OCI-LY7 (cell line): Measurements from ENCODE around the gene RPS6KB2. TPM values are rescaled to one million over a fixed set of nuclear protein-coding genes. Genes with fewer than 3 reads are reported as not detected.
A peak's percentile ranks its signal among the peaks of the same experiment; 100 is the strongest.

ENCODE experiments used
- BruUV-seq: library from RNA; stranded (reverse); fragments of 400-500 nt; replicated peaks from 2 replicates; lab custom pipeline; 2021; lab: Mats Ljungman, UMichigan
- CTCF ChIA-PET: fragments of 300-600 bp; sonication (Branson Sonifier 250); formaldehyde crosslinking; loops from one replicate; lab custom pipeline; 2022; ENCODE audit warnings: antibody characterized with exemption; ENCODE audit not compliant: unreplicated experiment; lab: Charles Lee
- POLR2A ChIA-PET: fragments of 300-600 bp; sonication (Branson Sonifier 250); formaldehyde crosslinking; loops from one replicate; lab custom pipeline; 2022; ENCODE audit warnings: antibody characterized with exemption; lab: Charles Lee
- DNase-seq: peaks from one replicate; pipeline ENCODE4 v3.0.0-alpha.2; 2015; ENCODE audit warnings: low spot score
- H2AFZ ChIP-seq: fragments of 200-600 bp; sonication (generic), shearing (Covaris generic); 2 replicates; pipeline ENCODE4 v1.6.1; 2014; ENCODE audit warnings: mild to moderate bottlenecking, antibody characterized with exemption, low read length, moderate library complexity
- H3K27ac ChIP-seq: fragments of 200-600 bp; sonication (generic); 2 replicates; pipeline ENCODE4 v1.5.1; 2014; ENCODE audit warnings: mixed run types, low read depth, mild to moderate bottlenecking, moderate library complexity, low read length, inconsistent platforms; ENCODE audit not compliant: poor library complexity, severe bottlenecking
- H3K36me3 ChIP-seq: fragments of 200-600 bp; sonication (generic); 2 replicates; pipeline ENCODE4 v1.6.1; 2014; ENCODE audit warnings: mild to moderate bottlenecking, antibody characterized with exemption, low read length, moderate library complexity, mixed read lengths; ENCODE audit not compliant: insufficient read depth
- H3K4me1 ChIP-seq: fragments of 200-600 bp; sonication (generic); 2 replicates; pipeline ENCODE4 v1.5.1; 2014; ENCODE audit warnings: mild to moderate bottlenecking, low read length; ENCODE audit not compliant: insufficient read depth, poor library complexity, severe bottlenecking
- H3K4me2 ChIP-seq: fragments of 200-600 bp; sonication (generic); 2 replicates; pipeline ENCODE4 v1.6.1; 2014; ENCODE audit warnings: mild to moderate bottlenecking, low read length
- H3K4me3 ChIP-seq: fragments of 200-600 bp; sonication (generic); 2 replicates; pipeline ENCODE4 v1.5.1; 2014; ENCODE audit warnings: mild to moderate bottlenecking, low read depth, low read length; ENCODE audit not compliant: poor library complexity, severe bottlenecking
- H3K79me2 ChIP-seq: fragments of 200-600 bp; sonication (generic); 2 replicates; pipeline ENCODE4 v1.6.1; 2016; ENCODE audit warnings: low read depth, mild to moderate bottlenecking, low read length, moderate library complexity, mixed read lengths; ENCODE audit not compliant: insufficient read depth
- H3K9me2 ChIP-seq: fragments of 200-600 bp; sonication (generic); 2 replicates; pipeline ENCODE4 v1.6.1; 2016; ENCODE audit warnings: mild to moderate bottlenecking, low read length, mixed read lengths; ENCODE audit not compliant: insufficient read depth
- H3K9me3 ChIP-seq: fragments of 200-600 bp; sonication (generic); 2 replicates; pipeline ENCODE4 v1.6.1; 2014; ENCODE audit warnings: mild to moderate bottlenecking, mixed run types, low read length, mixed read lengths
- H4K20me1 ChIP-seq: fragments of 200-600 bp; sonication (generic); 2 replicates; pipeline ENCODE4 v1.6.1; 2014; ENCODE audit warnings: mild to moderate bottlenecking, antibody characterized with exemption, low read length, moderate library complexity, mixed read lengths; ENCODE audit not compliant: insufficient read depth
- EZH2phosphoT487 ChIP-seq: fragments of 200-600 bp; sonication (generic); IDR thresholded peaks from 2 replicates; pipeline ENCODE4 v1.6.1; 2018; ENCODE audit warnings: low read depth, borderline replicate concordance, mild to moderate bottlenecking, mixed run types, antibody characterized with exemption, low read length, moderate library complexity, mixed read lengths
- intact Hi-C: fragments of 100-400 bp; cut with micrococcal nuclease; formaldehyde crosslinking; loops from one replicate; pipeline ENCODE4 v1.10.0; 2022; ENCODE audit not compliant: unreplicated experiment
- total RNA-seq, 2 experiments: library from RNA; depleted of rRNA in 1 of 2; stranded (reverse); fragments of >200 nt in 1 of 2; shearing (Covaris generic) in 1 of 2; gene quantifications; 2 replicates each; pipeline ENCODE4 v1.2.3, GENCODE V29; 2014 to 2022
- TF ChIP-seq, protein P1 (sequence below): fragments of 200-600 bp; sonication (generic); conservative IDR thresholded peaks from 2 replicates; pipeline ENCODE4 v1.5.1; 2014; ENCODE audit warnings: mild to moderate bottlenecking, antibody characterized with exemption, low read length, moderate library complexity, mixed read lengths

RPS6KB2 gene
- total RNA-seq, 2 experiments from 2014 or later, result 48.3 to 69.4 TPM

DNA sequence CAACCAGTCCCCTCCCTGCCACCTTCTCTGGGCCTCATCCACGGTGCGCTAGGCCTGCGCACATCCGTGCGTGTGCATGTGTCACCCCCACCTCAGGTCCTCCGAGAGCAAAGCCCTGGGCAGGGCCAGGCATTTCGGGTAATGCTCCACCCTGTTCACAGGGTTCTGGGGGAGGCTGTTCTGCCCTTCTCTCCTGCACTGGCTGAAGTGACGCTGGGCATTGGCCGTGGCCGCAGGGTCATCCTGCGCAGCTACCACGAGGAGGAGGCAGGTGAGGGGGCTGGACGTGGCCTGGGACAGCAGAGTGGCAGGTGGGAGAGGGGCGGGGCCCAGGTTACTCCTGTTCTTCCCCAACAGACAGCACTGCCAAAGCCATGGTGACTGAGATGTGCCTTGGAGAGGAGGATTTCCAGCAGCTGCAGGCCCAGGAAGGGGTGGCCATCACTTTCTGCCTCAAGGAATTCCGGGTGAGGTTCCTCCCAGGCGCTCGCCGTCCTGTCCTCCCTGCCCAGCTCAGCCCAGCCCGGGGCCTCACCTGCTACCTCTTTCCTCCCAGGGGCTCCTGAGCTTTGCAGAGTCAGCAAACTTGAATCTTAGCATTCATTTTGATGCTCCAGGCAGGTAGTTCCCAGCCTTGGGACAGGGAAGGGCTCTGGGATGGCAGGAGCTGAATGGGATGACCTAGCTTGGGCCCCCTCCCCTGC lies 32.6 kb upstream of the RPS6KB2 start:
- DNase-seq, result no peak
- POLR2A ChIA-PET, result no interaction called here
- H2AFZ ChIP-seq, result no peak overlapping the region
- TF ChIP-seq, protein P1, sequence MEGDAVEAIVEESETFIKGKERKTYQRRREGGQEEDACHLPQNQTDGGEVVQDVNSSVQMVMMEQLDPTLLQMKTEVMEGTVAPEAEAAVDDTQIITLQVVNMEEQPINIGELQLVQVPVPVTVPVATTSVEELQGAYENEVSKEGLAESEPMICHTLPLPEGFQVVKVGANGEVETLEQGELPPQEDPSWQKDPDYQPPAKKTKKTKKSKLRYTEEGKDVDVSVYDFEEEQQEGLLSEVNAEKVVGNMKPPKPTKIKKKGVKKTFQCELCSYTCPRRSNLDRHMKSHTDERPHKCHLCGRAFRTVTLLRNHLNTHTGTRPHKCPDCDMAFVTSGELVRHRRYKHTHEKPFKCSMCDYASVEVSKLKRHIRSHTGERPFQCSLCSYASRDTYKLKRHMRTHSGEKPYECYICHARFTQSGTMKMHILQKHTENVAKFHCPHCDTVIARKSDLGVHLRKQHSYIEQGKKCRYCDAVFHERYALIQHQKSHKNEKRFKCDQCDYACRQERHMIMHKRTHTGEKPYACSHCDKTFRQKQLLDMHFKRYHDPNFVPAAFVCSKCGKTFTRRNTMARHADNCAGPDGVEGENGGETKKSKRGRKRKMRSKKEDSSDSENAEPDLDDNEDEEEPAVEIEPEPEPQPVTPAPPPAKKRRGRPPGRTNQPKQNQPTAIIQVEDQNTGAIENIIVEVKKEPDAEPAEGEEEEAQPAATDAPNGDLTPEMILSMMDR, result no peak
- TF ChIP-seq EZH2phosphoT487, result no peak
- H4K20me1 ChIP-seq, result 0 out of 2 replicates have a peak, but pooled peaks cover 6% of the 10 kb centered on the region
- peaks cover 69% of the 10 kb centered on the region for H3K36me3 ChIP-seq
- BruUV-seq, result no TSS peak
- H3K4me2 ChIP-seq, result no peak overlapping the region
- no peak overlapping the region for H3K27ac ChIP-seq
- peaks cover 33% of the 10 kb centered on the region for H3K4me1 ChIP-seq
- intact Hi-C loops, result no loop called here
- CTCF ChIA-PET, result no interaction called here
- H3K79me2 ChIP-seq, result peaks cover 23% of the 10 kb centered on the region; the same call in 1 of the 2 replicates
- H3K9me3 ChIP-seq, result no peaks in the 10 kb centered on the region
- H3K9me2 ChIP-seq, result no peaks in the 10 kb centered on the region
- H3K4me3 ChIP-seq, result no peak overlapping the region

DNA sequence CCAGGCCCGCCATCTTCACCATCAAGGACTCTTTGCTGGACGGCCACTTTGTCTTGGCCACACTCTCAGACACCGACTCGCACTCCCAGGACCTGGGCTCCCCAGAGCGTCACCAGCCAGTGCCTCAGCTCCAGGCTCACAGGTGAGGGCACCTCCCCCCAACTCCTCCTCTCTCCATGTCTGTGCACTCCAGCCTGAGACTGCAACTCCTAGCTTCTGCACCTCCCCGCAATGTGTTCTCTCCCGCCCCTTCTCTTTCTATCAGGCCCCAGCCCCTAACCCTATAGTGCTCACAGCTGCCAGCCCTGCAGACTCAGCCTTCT lies 32.1 kb upstream of the RPS6KB2 start:
- peak; percentile 0 for DNase-seq
- TF ChIP-seq EZH2phosphoT487, result no peak
- TF ChIP-seq, protein P1, result no peak
- H4K20me1 ChIP-seq, result 0 out of 2 replicates have a peak, but pooled peaks cover 7% of the 10 kb centered on the region
- no TSS peak for BruUV-seq
- H3K79me2 ChIP-seq, result peaks cover 23% of the 10 kb centered on the region
- CTCF ChIA-PET, result no interaction called here
- peaks cover 72% of the 10 kb centered on the region for H3K36me3 ChIP-seq
- intact Hi-C loops, result no loop called here
- H3K4me3 ChIP-seq, result no peak overlapping the region
- H3K27ac ChIP-seq, result peak overlapping the region; percentile 36
- POLR2A ChIA-PET, result no interaction called here
- no peak overlapping the region for H3K4me2 ChIP-seq
- H3K9me3 ChIP-seq, result no peaks in the 10 kb centered on the region
- peaks cover 32% of the 10 kb centered on the region for H3K4me1 ChIP-seq
- H2AFZ ChIP-seq, result no peak overlapping the region
- H3K9me2 ChIP-seq, result no peaks in the 10 kb centered on the region
